Measurements from ENCODE around the gene SPON2. TPM values are rescaled to one million over a fixed set of nuclear protein-coding genes. Genes with fewer than 3 reads are reported as not detected.

SPON2 gene
- polyA plus RNA-seq, 1 experiment, result 11.6 TPM

- ChIA-PET POLR2A (no interaction called here), CTCF (no interaction called here)
- H3K27me3 ChIP-seq (ENCODE audit: control insufficient read depth, insufficient read depth, low read length), result 0 out of 2 replicates have a peak, but pooled peaks cover 2% of the 10 kb centered on the region
- H3K4me3 ChIP-seq (ENCODE audit: low read depth, low read length), result no peak overlapping the region
- TF ChIP-seq, protein P1, sequence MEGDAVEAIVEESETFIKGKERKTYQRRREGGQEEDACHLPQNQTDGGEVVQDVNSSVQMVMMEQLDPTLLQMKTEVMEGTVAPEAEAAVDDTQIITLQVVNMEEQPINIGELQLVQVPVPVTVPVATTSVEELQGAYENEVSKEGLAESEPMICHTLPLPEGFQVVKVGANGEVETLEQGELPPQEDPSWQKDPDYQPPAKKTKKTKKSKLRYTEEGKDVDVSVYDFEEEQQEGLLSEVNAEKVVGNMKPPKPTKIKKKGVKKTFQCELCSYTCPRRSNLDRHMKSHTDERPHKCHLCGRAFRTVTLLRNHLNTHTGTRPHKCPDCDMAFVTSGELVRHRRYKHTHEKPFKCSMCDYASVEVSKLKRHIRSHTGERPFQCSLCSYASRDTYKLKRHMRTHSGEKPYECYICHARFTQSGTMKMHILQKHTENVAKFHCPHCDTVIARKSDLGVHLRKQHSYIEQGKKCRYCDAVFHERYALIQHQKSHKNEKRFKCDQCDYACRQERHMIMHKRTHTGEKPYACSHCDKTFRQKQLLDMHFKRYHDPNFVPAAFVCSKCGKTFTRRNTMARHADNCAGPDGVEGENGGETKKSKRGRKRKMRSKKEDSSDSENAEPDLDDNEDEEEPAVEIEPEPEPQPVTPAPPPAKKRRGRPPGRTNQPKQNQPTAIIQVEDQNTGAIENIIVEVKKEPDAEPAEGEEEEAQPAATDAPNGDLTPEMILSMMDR (IDR thresholded peaks at IDR 0.05; ENCODE audit: insufficient read depth, low read depth, low read length), result no peak
- DNase-seq (ENCODE audit: low read depth), result no peak
- no peaks in the 10 kb centered on the region for H3K36me3 ChIP-seq (ENCODE audit: control insufficient read depth, insufficient read depth, low read length)
Observed at GRCh38 chr4:1124818-1125217, 47.6 kb downstream of the SPON2 start.

DNA sequence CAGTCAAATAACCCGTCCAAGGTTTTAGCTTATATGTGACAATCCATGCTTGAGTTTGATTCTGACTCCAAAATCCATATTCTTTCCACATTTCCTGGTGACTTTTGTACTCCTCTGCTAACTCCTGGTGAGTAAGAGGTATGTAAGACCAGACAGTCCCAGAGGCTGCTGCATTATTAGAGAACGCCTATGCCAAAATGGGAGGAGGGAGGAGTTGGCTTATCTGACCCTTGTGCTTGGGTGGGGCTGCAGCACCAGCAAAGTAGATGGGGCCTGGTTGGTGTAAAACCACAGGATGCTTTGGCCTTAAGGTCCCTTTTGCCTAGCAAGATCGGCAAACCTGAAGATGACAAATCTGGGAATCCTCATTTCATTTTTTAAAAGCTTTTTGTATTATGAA, 49.9 kb downstream of the SPON2 start:
- ChIA-PET POLR2A (no interaction called here), CTCF (interaction anchor here (0.6 to 4.0 kb wide), 6 partner anchors 8 to 318 kb away, joined by 3 to 23 read pairs (median 4); no protein-coding TSS in a partner anchor)
- DNase-seq (ENCODE audit: low read depth), result no peak
- no peaks in the 10 kb centered on the region for H3K36me3 ChIP-seq (ENCODE audit: control insufficient read depth, insufficient read depth, low read length)
- TF ChIP-seq, protein P1 (IDR thresholded peaks at IDR 0.05; ENCODE audit: insufficient read depth, low read depth, low read length), result no peak
- H3K4me3 ChIP-seq (ENCODE audit: low read depth, low read length), result no peak overlapping the region
- 0 out of 2 replicates have a peak, but pooled peaks cover 2% of the 10 kb centered on the region for H3K27me3 ChIP-seq (ENCODE audit: control insufficient read depth, insufficient read depth, low read length)

Small RNA genes lying within 50 kb of the gene (small RNA-seq; reads per million reads assigned to genes)
- not detected for gene RF00554 (ENCODE audit: insufficient read length, low read depth, low replicate concordance)

Other genes starting within 250 kb of the SPON2 start
- 20.0 and 26.3 TPM in 2 replicates for gene GAK, start 240.3 kb downstream of the SPON2 start, polyA plus RNA-seq (2011; rRNA removed)
- gene TMEM175, start 240.1 kb downstream of the SPON2 start, polyA plus RNA-seq (2011; rRNA removed), result 44.7 and 77.8 TPM in 2 replicates
- 3.7 and 6.5 TPM in 2 replicates for gene DGKQ, start 199.0 kb downstream of the SPON2 start, polyA plus RNA-seq (2011; rRNA removed)
- 7.5 and 13.2 TPM in 2 replicates for gene IDUA, start 185.5 kb downstream of the SPON2 start, polyA plus RNA-seq (2011; rRNA removed)
- 0.09 TPM in 1 of 2 replicates, not detected in the other for gene SLC26A1, start 179.2 kb downstream of the SPON2 start, polyA plus RNA-seq (2011; rRNA removed)
- gene FGFRL1, start 161.0 kb downstream of the SPON2 start, polyA plus RNA-seq (2011; rRNA removed), result 9.1 and 21.2 TPM in 2 replicates
- gene RNF212, start 59.0 kb downstream of the SPON2 start, polyA plus RNA-seq (2011; rRNA removed), result 2.9 TPM in 2 replicates
- 58.5 and 106 TPM in 2 replicates for gene CTBP1, start 76.5 kb upstream of the SPON2 start, polyA plus RNA-seq (2011; rRNA removed)
- 77.5 and 94.4 TPM in 2 replicates for gene MAEA, start 117.3 kb upstream of the SPON2 start, polyA plus RNA-seq (2011; rRNA removed)
- 4.1 and 5.8 TPM in 2 replicates for gene UVSSA, start 174.6 kb upstream of the SPON2 start, polyA plus RNA-seq (2011; rRNA removed)
- not detected in 2 replicates for gene NKX1-1, start 233.9 kb upstream of the SPON2 start, polyA plus RNA-seq (2011; rRNA removed)

All from BJ (cell line).